CD14-positive monocyte (primary cell): ENCODE measurements around the gene TRUB2. TPM values are rescaled to one million over a fixed set of nuclear protein-coding genes. Genes with fewer than 3 reads are reported as not detected.

ENCODE experiments used
- DNase-seq, 3 donors: peaks; one replicate each; pipeline ENCODE4 v3.0.0-alpha.2; 2011 to 2022
- H2AFZ ChIP-seq: 2 replicates; pipeline ENCODE4 v1.6.0; 2012; ENCODE audit warnings: mild to moderate bottlenecking, low read depth, low read length, inconsistent platforms; ENCODE audit not compliant: insufficient read depth, poor library complexity, severe bottlenecking
- H3K27ac ChIP-seq, 2 donors: 1 replicate in 1 of 2; 2 replicates in 1 of 2; pipeline ENCODE4 v1.5.1; 2012 to 2013; ENCODE audit warnings: low read length in 2 of 2, control low read depth in 1 of 2, inconsistent platforms in 1 of 2, low read depth in 1 of 2, mild to moderate bottlenecking in 1 of 2
- H3K27me3 ChIP-seq, 2 donors: one replicate each; pipeline versions ENCODE4 v1.6.0 to v1.6.1; 2011 to 2013; ENCODE audit warnings: low read length in 2 of 2; ENCODE audit not compliant: control insufficient read depth in 2 of 2, insufficient read depth in 2 of 2
- H3K36me3 ChIP-seq, 2 donors: replicated peaks in 1 of 2; 1 replicate in 1 of 2; 2 replicates in 1 of 2; pipeline versions ENCODE4 v1.5.1 to v1.6.1; 2012 to 2013; ENCODE audit warnings: low read length in 2 of 2, control low read depth in 1 of 2, inconsistent platforms in 1 of 2, mild to moderate bottlenecking in 1 of 2; ENCODE audit not compliant: insufficient read depth in 2 of 2, control insufficient read depth in 1 of 2
- H3K4me1 ChIP-seq, 2 donors: 1 replicate in 1 of 2; 2 replicates in 1 of 2; pipeline versions ENCODE4 v1.5.1 to v1.6.1; 2012 to 2013; ENCODE audit warnings: low read length in 2 of 2, control low read depth in 1 of 2, inconsistent platforms in 1 of 2, mild to moderate bottlenecking in 1 of 2, moderate library complexity in 1 of 2; ENCODE audit not compliant: insufficient read depth in 2 of 2, control insufficient read depth in 1 of 2
- H3K4me2 ChIP-seq: replicated peaks from 2 replicates; pipeline ENCODE3; 2012; ENCODE audit warnings: low read length, moderate library complexity, mild to moderate bottlenecking; ENCODE audit not compliant: poor library complexity, severe bottlenecking; ENCODE audit errors: extremely low read depth
- H3K4me3 ChIP-seq, 3 experiments: fragments of 200-600 bp in 1 of 3; sonication (generic) in 1 of 3; replicated peaks in 1 of 3; 1 replicate in 2 of 3; 2 replicates in 1 of 3; pipeline ENCODE4 v1.5.1; 2011 to 2013; ENCODE audit warnings: low read length in 3 of 3, mild to moderate bottlenecking in 3 of 3, control low read depth in 2 of 3, low read depth in 2 of 3, inconsistent platforms in 1 of 3, moderate library complexity in 1 of 3
- H3K79me2 ChIP-seq: 2 replicates; pipeline ENCODE4 v1.6.0; 2012; ENCODE audit warnings: mild to moderate bottlenecking, control low read depth, inconsistent platforms, low read length, moderate library complexity; ENCODE audit not compliant: insufficient read depth
- H3K9ac ChIP-seq: 2 replicates; pipeline ENCODE4 v1.6.0; 2017; ENCODE audit warnings: low read length, mild to moderate bottlenecking; ENCODE audit not compliant: insufficient read depth, poor library complexity, severe bottlenecking
- H3K9me3 ChIP-seq, 2 donors: replicated peaks in 1 of 2; 1 replicate in 1 of 2; 2 replicates in 1 of 2; pipeline versions ENCODE4 v1.5.1 to v1.6.1; 2012 to 2013; ENCODE audit warnings: low read length in 2 of 2, control low read depth in 1 of 2; ENCODE audit not compliant: control insufficient read depth in 1 of 2, insufficient read depth in 1 of 2
- H4K20me1 ChIP-seq: 2 replicates; pipeline ENCODE4 v1.6.0; 2012; ENCODE audit warnings: mild to moderate bottlenecking, low read length, control low read depth, moderate library complexity; ENCODE audit not compliant: insufficient read depth
- H3K27ac Mint-ChIP-seq, 7 donors: one replicate each; pipeline ENCODE4 v1.8.0; 2020; ENCODE audit warnings: mild to moderate bottlenecking in 7 of 7, mixed read lengths in 7 of 7, moderate library complexity in 6 of 7, inconsistent platforms in 2 of 7
- H3K27me3 Mint-ChIP-seq, 3 donors: one replicate each; pipeline ENCODE4 v1.8.0; 2021 to 2022; ENCODE audit warnings: low read depth in 3 of 3, mild to moderate bottlenecking in 3 of 3, mixed read lengths in 3 of 3, moderate library complexity in 3 of 3, inconsistent platforms in 1 of 3
- H3K36me3 Mint-ChIP-seq, 2 donors: one replicate each; pipeline ENCODE4 v1.8.0; 2020; ENCODE audit warnings: mixed read lengths in 2 of 2, inconsistent platforms in 1 of 2, mild to moderate bottlenecking in 1 of 2
- H3K4me1 Mint-ChIP-seq: one replicate; pipeline ENCODE4 v1.8.0; 2020; ENCODE audit warnings: mild to moderate bottlenecking, mixed read lengths
- H3K4me3 Mint-ChIP-seq, 2 donors: one replicate each; pipeline ENCODE4 v1.8.0; 2020; ENCODE audit warnings: mild to moderate bottlenecking in 2 of 2, mixed read lengths in 2 of 2, moderate library complexity in 1 of 2
- H3K9me3 Mint-ChIP-seq, 7 donors: one replicate each; pipeline ENCODE4 v1.8.0; 2020 to 2022; ENCODE audit warnings: mixed read lengths in 7 of 7, mild to moderate bottlenecking in 6 of 7, moderate library complexity in 6 of 7, inconsistent platforms in 2 of 7
- CTCF ChIP-seq: fragments of 200-600 bp; IDR thresholded peaks from one replicate; pipeline ENCODE4 v1.8.0; 2022; ENCODE audit warnings: antibody characterized with exemption, mild to moderate bottlenecking
- WGBS: methylation state at CpG from one replicate; pipeline ENCODE4 v1.1.5; 2013; ENCODE audit warnings: missing lambda C conversion rate; ENCODE audit not compliant: insufficient coverage; 5-methylcytosine and 5-hydroxymethylcytosine counted together
- intact Hi-C, 2 donors: fragments of 100-400 bp; cut with micrococcal nuclease; formaldehyde crosslinking; loops; one replicate each; pipeline versions ENCODE4 v1.15.0 to v1.15.1; 2023
- polyA plus RNA-seq, 3 donors: library from polyadenylated mRNA; depleted of rRNA in 1 of 3; unstranded in 2 of 3; stranded (reverse) in 1 of 3; fragments of 300-500 nt in 2 of 3; fragments of >200 nt in 1 of 3; fragmentation: Illumina TruSeq in 2 of 3; gene quantifications; 1 replicate in 2 of 3; 2 replicates in 1 of 3; pipeline ENCODE4 v1.2.3, GENCODE V29; 2012 to 2021

Gene TRUB2
- polyA plus RNA-seq, 3 donors = 5.9 to 17.0 (median 13.5) TPM

GRCh38 chr9:128358090-128358489 is 35.8 kb upstream of the TRUB2 start:
- no peaks in the 10 kb centered on the region for H4K20me1 ChIP-seq
- no peak for DNase-seq
- peaks cover 13 to 34% of the 10 kb centered on the region in 2 donors for H3K36me3 ChIP-seq
- TF ChIP-seq CTCF = no peak
- H3K9me3 ChIP-seq = no peaks in the 10 kb centered on the region
- H3K4me1 ChIP-seq = peaks cover 10 to 11% of the 10 kb centered on the region in 2 donors
- no peak overlapping the region for H3K4me2 ChIP-seq
- Mint-ChIP-seq H3K4me3 (no peak overlapping the region), H3K27me3 (no peaks in the 10 kb centered on the region), H3K9me3 (no peaks in the 10 kb centered on the region), H3K36me3 (peaks cover 22 to 33% of the 10 kb centered on the region in 2 donors), H3K4me1 (peaks cover 9% of the 10 kb centered on the region), H3K27ac (no peak overlapping the region)
- no peak overlapping the region for H3K4me3 ChIP-seq
- no peak overlapping the region for H3K27ac ChIP-seq
- H2AFZ ChIP-seq = no peak overlapping the region
- 97% methylated on average over 3 of the region's 8 CpGs for WGBS
- H3K9ac ChIP-seq = no peak overlapping the region
- no peaks in the 10 kb centered on the region for H3K79me2 ChIP-seq
- H3K27me3 ChIP-seq = no peaks in the 10 kb centered on the region
- intact Hi-C loops = no loop called here

GRCh38 chr9:128355451-128355850 is 33.2 kb upstream of the TRUB2 start:
- H3K9me3 Mint-ChIP-seq = no peaks in the 10 kb centered on the region

More at GRCh38 chr9:128355451-128355850, 33.2 kb upstream of the TRUB2 start:
- H3K36me3 ChIP-seq = peaks cover 20 to 42% of the 10 kb centered on the region in 2 donors
- no peak overlapping the region for H3K27ac ChIP-seq
- Mint-ChIP-seq H3K36me3 (peaks cover 33 to 52% of the 10 kb centered on the region in 2 donors), H3K4me3 (no peak overlapping the region), H3K27me3 (no peaks in the 10 kb centered on the region), H3K27ac (no peak overlapping the region), H3K4me1 (no peaks in the 10 kb centered on the region)
- no peak for TF ChIP-seq CTCF
- no peak overlapping the region for H2AFZ ChIP-seq
- H3K4me3 ChIP-seq = no peak overlapping the region
- H3K79me2 ChIP-seq = no peaks in the 10 kb centered on the region
- no peak overlapping the region for H3K9ac ChIP-seq
- no peaks in the 10 kb centered on the region for H3K4me1 ChIP-seq
- WGBS = 98% methylated on average over 15 of the region's 19 CpGs
- no peaks in the 10 kb centered on the region for H3K27me3 ChIP-seq
- H4K20me1 ChIP-seq = no peaks in the 10 kb centered on the region
- no peaks in the 10 kb centered on the region for H3K9me3 ChIP-seq
- DNase-seq = no peak
- intact Hi-C loops = no loop called here
- no peak overlapping the region for H3K4me2 ChIP-seq
